Panc1 (cell line): Measurements from ENCODE around the gene IGSF21. TPM values are rescaled to one million over a fixed set of nuclear protein-coding genes. Genes with fewer than 3 reads are reported as not detected.

Experiments used
- ATAC-seq: fragments of 200-7000 bp; cut with Tn5 transposase; 2 replicates; pipeline ENCODE4 v1.9.1; 2020; ENCODE audit warnings: mild to moderate bottlenecking, moderate library complexity
- BruUV-seq: library from RNA; stranded (reverse); fragments of 400-500 nt; replicated peaks from 2 replicates; lab custom pipeline; 2021; lab: Mats Ljungman, UMichigan
- CTCF ChIA-PET: fragments of 300-600 bp; sonication (Branson Sonifier 250); formaldehyde crosslinking; loops from one replicate; lab custom pipeline; 2022; ENCODE audit warnings: antibody characterized with exemption; lab: Charles Lee
- POLR2A ChIA-PET: fragments of 300-600 bp; sonication (Branson Sonifier 250); formaldehyde crosslinking; loops from one replicate; lab custom pipeline; 2022; ENCODE audit warnings: antibody characterized with exemption; lab: Charles Lee
- DNase-seq: peaks from one replicate; pipeline ENCODE4 v3.0.0-alpha.2; 2010; ENCODE audit warnings: low read depth, low spot score
- H3K27ac ChIP-seq: 2 replicates; pipeline ENCODE4 v1.5.1; 2011; ENCODE audit warnings: mild to moderate bottlenecking, low read length, inconsistent platforms
- H3K27me3 ChIP-seq: fragments of 200-500 bp; sonication (Bioruptor generic); 2 replicates; pipeline ENCODE4 v1.6.0; 2014; ENCODE audit warnings: low read length, inconsistent platforms; ENCODE audit not compliant: control insufficient read depth, insufficient read depth
- H3K36me3 ChIP-seq: fragments of 200-500 bp; sonication (Bioruptor generic); 2 replicates; pipeline ENCODE4 v1.5.1; 2014; ENCODE audit warnings: inconsistent platforms, mild to moderate bottlenecking, low read length, moderate library complexity; ENCODE audit not compliant: control insufficient read depth, insufficient read depth
- H3K4me1 ChIP-seq: 2 replicates; pipeline ENCODE4 v1.5.1; 2011; ENCODE audit warnings: inconsistent platforms, mild to moderate bottlenecking, low read length, moderate library complexity; ENCODE audit not compliant: control insufficient read depth, insufficient read depth
- H3K4me3 ChIP-seq, 2 experiments: 2 replicates each; pipeline ENCODE4 v1.5.1; 2011 to 2012; ENCODE audit warnings: low read depth in 2 of 2, low read length in 2 of 2, mild to moderate bottlenecking in 2 of 2, inconsistent platforms in 1 of 2, moderate library complexity in 1 of 2
- H3K9me3 ChIP-seq: fragments of 200-500 bp; sonication (Bioruptor generic); 2 replicates; pipeline ENCODE4 v1.5.1; 2014; ENCODE audit warnings: low read depth, mild to moderate bottlenecking, inconsistent platforms, low read length, moderate library complexity; ENCODE audit not compliant: control insufficient read depth, insufficient read depth
- CTCF ChIP-seq: fragments of 450-650 bp; IDR thresholded peaks from 2 replicates; pipeline ENCODE4 v1.5.1; 2017; ENCODE audit warnings: mild to moderate bottlenecking
- POLR2AphosphoS5 ChIP-seq: IDR thresholded peaks from 2 replicates; pipeline ENCODE4 v1.6.1; 2012; ENCODE audit warnings: mild to moderate bottlenecking, low read depth, low read length, moderate library complexity
- REST ChIP-seq, 2 experiments: IDR thresholded peaks; 2 replicates each; pipeline ENCODE4 v1.6.1; 2011 to 2012; ENCODE audit warnings: low read depth in 2 of 2, control low read depth in 1 of 2, low read length in 1 of 2, mild to moderate bottlenecking in 1 of 2, moderate library complexity in 1 of 2; ENCODE audit not compliant: insufficient read depth in 1 of 2
- SIN3A ChIP-seq: IDR thresholded peaks from 2 replicates; pipeline ENCODE4 v1.6.1; 2012; ENCODE audit warnings: low read depth, mild to moderate bottlenecking, low read length, moderate library complexity, borderline replicate concordance; ENCODE audit not compliant: insufficient read depth
- TCF7L2 ChIP-seq: IDR thresholded peaks from 2 replicates; pipeline ENCODE4 v1.6.1; 2011; ENCODE audit warnings: mild to moderate bottlenecking, low read depth, low read length, inconsistent platforms
- in situ Hi-C: cut with HindIII; loops from 2 replicates; pipeline ENCODE4 v1.10.0; 2016; ENCODE audit warnings: low sequenced_read_pairs, low pct_unique_long_range_greater_than_20kb
- intact Hi-C: fragments of 100-400 bp; cut with micrococcal nuclease; formaldehyde crosslinking; loops from one replicate; pipeline ENCODE4 v1.10.0; 2022; ENCODE audit not compliant: unreplicated experiment
- total RNA-seq: library from RNA; stranded (reverse); gene quantifications from one replicate; pipeline ENCODE4 v1.2.1, GENCODE V29; 2021; ENCODE audit not compliant: unreplicated experiment

Gene IGSF21
- total RNA-seq, 1 experiment from 2014 or later: not detected

- Histone ChIP-seq H3K27me3 (peaks cover 3% of the 10 kb centered on the region; the same call in 1 of the 2 replicates), H3K4me3 (no peak overlapping the region), H3K27ac (no peak overlapping the region), H3K4me1 (no peaks in the 10 kb centered on the region), H3K36me3 (no peaks in the 10 kb centered on the region), H3K9me3 (no peaks in the 10 kb centered on the region)
- intact Hi-C loops (no loop called here), in situ Hi-C loops (no loop called here)
- no peak for TF ChIP-seq TCF7L2
- ChIA-PET CTCF (interaction anchor here (0.7 kb wide), 1 partner anchor 189 kb away, joined by 3 read pairs; no protein-coding TSS in a partner anchor), POLR2A (interaction anchor here (0.7 kb wide), 1 partner anchor 37 kb away, joined by 7 read pairs; no protein-coding TSS in a partner anchor)
- no peak for DNase-seq
- ATAC-seq: no peak
- BruUV-seq: no TSS peak
These were observed 279.7 kb downstream of the IGSF21 start for GRCh38 chr1:18387307-18387706.

GRCh38 chr1:18390953-18391352 lies 283.4 kb downstream of the IGSF21 start:
- POLR2A ChIA-PET: no interaction called here
- DNase-seq (no peak), ATAC-seq (no peak)
- no TSS peak for BruUV-seq
- Histone ChIP-seq H3K4me3 (no peak overlapping the region), H3K36me3 (no peaks in the 10 kb centered on the region), H3K27me3 (peaks cover 13% of the 10 kb centered on the region), H3K4me1 (no peaks in the 10 kb centered on the region), H3K27ac (no peak overlapping the region), H3K9me3 (no peaks in the 10 kb centered on the region)
- in situ Hi-C loops (no loop called here), intact Hi-C loops (no loop called here)
- TF ChIP-seq TCF7L2 (no peak), CTCF (no peak), POLR2AphosphoS5 (no peak), REST (IDR thresholded peaks at IDR 0.05; ENCODE audit: insufficient read depth in 1 of 2, low read depth in 2 of 2, low read length in 1 of 2) (no peak)
- CTCF ChIA-PET: no interaction called here

- no peak for ATAC-seq
- no peak overlapping the region for H3K27ac ChIP-seq
- no TSS peak for BruUV-seq
- no peak overlapping the region for H3K4me3 ChIP-seq
- H3K36me3 ChIP-seq: no peaks in the 10 kb centered on the region
- TF ChIP-seq TCF7L2 (no peak), SIN3A (no peak)
- POLR2A ChIA-PET: no interaction called here
- H3K4me1 ChIP-seq: no peaks in the 10 kb centered on the region
- H3K27me3 ChIP-seq: peaks cover 23% of the 10 kb centered on the region
- DNase-seq: no peak
- intact Hi-C loops (no loop called here), in situ Hi-C loops (no loop called here)
- no peaks in the 10 kb centered on the region for H3K9me3 ChIP-seq
- CTCF ChIA-PET: no interaction called here
These were observed 287.1 kb downstream of the IGSF21 start for GRCh38 chr1:18394563-18395156.
